Loucy (cell line): Measurements from ENCODE around the gene CDH26.
A peak's percentile ranks its signal among the peaks of the same experiment; 100 is the strongest.
"Not testable (repeated sequence)": the region's sequence is repeated elsewhere in the genome, so short reads cannot be mapped to it uniquely, and the experiment has no call there.

Source experiments
- H2AFZ ChIP-seq: fragments of 200-600 bp; sonication (generic); 2 replicates; pipeline ENCODE4 v1.6.0; 2016; ENCODE audit warnings: antibody characterized with exemption, mild to moderate bottlenecking, low read length, moderate library complexity
- H3F3A ChIP-seq: fragments of 200-600 bp; 2 replicates; pipeline ENCODE4 v1.6.0; 2016; ENCODE audit warnings: antibody characterized with exemption, low read depth, mild to moderate bottlenecking
- H3K27me3 ChIP-seq: fragments of 200-600 bp; sonication (generic); 2 replicates; pipeline ENCODE4 v1.6.1; 2014; ENCODE audit warnings: low read length, mild to moderate bottlenecking; ENCODE audit not compliant: insufficient read depth, poor library complexity, severe bottlenecking
- H3K36me3 ChIP-seq: fragments of 200-600 bp; sonication (generic); 2 replicates; pipeline ENCODE4 v1.6.1; 2016; ENCODE audit warnings: low read length; ENCODE audit not compliant: insufficient read depth
- H3K4me1 ChIP-seq: fragments of 200-600 bp; sonication (generic); 2 replicates; pipeline ENCODE4 v1.5.1; 2014; ENCODE audit warnings: low read length, mild to moderate bottlenecking; ENCODE audit not compliant: insufficient read depth, poor library complexity, severe bottlenecking
- H3K4me2 ChIP-seq: fragments of 200-600 bp; sonication (generic); 2 replicates; pipeline ENCODE4 v1.6.0; 2014; ENCODE audit warnings: antibody characterized with exemption, low read length, low read depth, mild to moderate bottlenecking; ENCODE audit not compliant: poor library complexity, severe bottlenecking
- H3K4me3 ChIP-seq: fragments of 200-600 bp; sonication (generic); 2 replicates; pipeline ENCODE4 v1.5.1; 2014; ENCODE audit warnings: low read length, mild to moderate bottlenecking, mixed read lengths; ENCODE audit not compliant: poor library complexity, severe bottlenecking
- H3K79me2 ChIP-seq: fragments of 200-600 bp; sonication (generic); 2 replicates; pipeline ENCODE4 v1.6.1; 2014; ENCODE audit warnings: low read length; ENCODE audit not compliant: insufficient read depth
- H3K9ac ChIP-seq: fragments of 200-600 bp; sonication (generic); 2 replicates; pipeline ENCODE4 v1.6.0; 2014; ENCODE audit warnings: mild to moderate bottlenecking, low read depth, low read length, moderate library complexity; ENCODE audit not compliant: poor library complexity, severe bottlenecking
- H3K9me2 ChIP-seq: fragments of 200-600 bp; sonication (generic); replicated peaks from 2 replicates; pipeline ENCODE4 v1.6.1; 2016; ENCODE audit warnings: low read depth, low read length, mixed read lengths
- H3K9me3 ChIP-seq: fragments of 200-600 bp; sonication (generic); 2 replicates; pipeline ENCODE4 v1.6.1; 2014; ENCODE audit warnings: mild to moderate bottlenecking, antibody characterized with exemption, low read length, low read depth; ENCODE audit not compliant: insufficient read depth
- H4K20me1 ChIP-seq: fragments of 200-600 bp; sonication (generic); 2 replicates; pipeline ENCODE4 v1.6.0; 2014; ENCODE audit warnings: antibody characterized with exemption, low read length, mild to moderate bottlenecking; ENCODE audit not compliant: insufficient read depth, poor library complexity, severe bottlenecking
- CTCF ChIP-seq: fragments of 200-600 bp; sonication (generic); conservative IDR thresholded peaks from 2 replicates; pipeline ENCODE4 v1.5.1; 2014; ENCODE audit warnings: mild to moderate bottlenecking, antibody characterized with exemption, low read length
- EZH2phosphoT487 ChIP-seq: fragments of 200-600 bp; IDR thresholded peaks from 2 replicates; pipeline ENCODE4 v1.6.1; 2018; ENCODE audit warnings: antibody characterized with exemption, mild to moderate bottlenecking, moderate library complexity, borderline replicate concordance

The CDH26 gene

GRCh38 chr20:59955131-59955796 is 3.0 kb upstream of the CDH26 start:
- Histone ChIP-seq H3K4me3 (no peak overlapping the region), H3K27me3 (no peaks in the 10 kb centered on the region), H3F3A (no peaks in the 10 kb centered on the region), H3K9ac (no peak overlapping the region), H3K36me3 (no peaks in the 10 kb centered on the region), H3K4me1 (no peaks in the 10 kb centered on the region), H3K4me2 (no peak overlapping the region), H3K9me3 (no peaks in the 10 kb centered on the region), H2AFZ (no peak overlapping the region), H3K79me2 (no peaks in the 10 kb centered on the region), H3K9me2 (no peaks in the 10 kb centered on the region), H4K20me1 (no peaks in the 10 kb centered on the region)
- TF ChIP-seq CTCF (peak; percentile 64), EZH2phosphoT487 (no peak)

GRCh38 chr20:59957568-59957967 is 655 bp upstream of the CDH26 start:
- not testable (repeated sequence) for H3K4me2 ChIP-seq, H3K27me3 ChIP-seq, H3K79me2 ChIP-seq, H3K9ac ChIP-seq, H4K20me1 ChIP-seq, H3K4me1 ChIP-seq, H3K4me3 ChIP-seq, H3K9me3 ChIP-seq, H3K36me3 ChIP-seq, H3K9me2 ChIP-seq, H2AFZ ChIP-seq, H3F3A ChIP-seq

- no peaks in the 10 kb centered on the region for H3K27me3 ChIP-seq
- no peak for TF ChIP-seq CTCF
- no peaks in the 10 kb centered on the region for H3K4me1 ChIP-seq
- H3K9ac ChIP-seq: no peak overlapping the region
- H2AFZ ChIP-seq: no peak overlapping the region
- H3K36me3 ChIP-seq: no peaks in the 10 kb centered on the region
- no peaks in the 10 kb centered on the region for H3F3A ChIP-seq
- H3K79me2 ChIP-seq: no peaks in the 10 kb centered on the region
- no peak overlapping the region for H3K4me3 ChIP-seq
- H3K9me2 ChIP-seq: no peaks in the 10 kb centered on the region
- H3K9me3 ChIP-seq: no peaks in the 10 kb centered on the region
- H3K4me2 ChIP-seq: no peak overlapping the region
- H4K20me1 ChIP-seq: no peaks in the 10 kb centered on the region
Observed at GRCh38 chr20:59958626-59959025, 403 bp downstream of the CDH26 start.

- Histone ChIP-seq H3K36me3 (no peaks in the 10 kb centered on the region), H3F3A (no peaks in the 10 kb centered on the region), H2AFZ (no peak overlapping the region), H3K4me1 (no peaks in the 10 kb centered on the region), H3K9ac (no peak overlapping the region), H4K20me1 (no peaks in the 10 kb centered on the region), H3K79me2 (no peaks in the 10 kb centered on the region), H3K9me2 (no peaks in the 10 kb centered on the region), H3K27me3 (no peaks in the 10 kb centered on the region), H3K4me2 (no peak overlapping the region), H3K9me3 (no peaks in the 10 kb centered on the region), H3K4me3 (no peak overlapping the region)
- TF ChIP-seq EZH2phosphoT487 (no peak), CTCF (no peak)
Observed at GRCh38 chr20:59961423-59961822, 3.2 kb downstream of the CDH26 start.
